DLD1 (cell line): ENCODE results near the gene SAMD4A.

Experiments used
- in situ Hi-C: cut with HindIII; loops from 2 replicates; pipeline ENCODE4 v1.10.0; 2017; ENCODE audit warnings: low sequenced_read_pairs

SAMD4A gene

GRCh38 chr14:54808326-54809161 lies 241.6 kb downstream of the SAMD4A start:
- in situ Hi-C loops: no loop called here

GRCh38 chr14:54809767-54810166 lies 242.8 kb downstream of the SAMD4A start:
- in situ Hi-C loops: no loop called here

GRCh38 chr14:54812617-54813016 lies 245.7 kb downstream of the SAMD4A start:
- in situ Hi-C loops: no loop called here

- in situ Hi-C loops: no loop called here
Measured at GRCh38 chr14:54813081-54813480, 246.2 kb downstream of the SAMD4A start.

GRCh38 chr14:54814076-54814475 lies 247.1 kb downstream of the SAMD4A start:
- in situ Hi-C loops: no loop called here

GRCh38 chr14:54815016-54815415 lies 248.1 kb downstream of the SAMD4A start:
- in situ Hi-C loops: no loop called here

- in situ Hi-C loops: no loop called here
Measured at GRCh38 chr14:54815515-54815914, 248.6 kb downstream of the SAMD4A start.

GRCh38 chr14:54816450-54816849 lies 249.5 kb downstream of the SAMD4A start:
- in situ Hi-C loops: no loop called here

GRCh38 chr14:54817506-54817905 lies 250.6 kb downstream of the SAMD4A start:
- in situ Hi-C loops: no loop called here

- in situ Hi-C loops: no loop called here
Measured at GRCh38 chr14:54818201-54819133, 251.5 kb downstream of the SAMD4A start.

GRCh38 chr14:54822685-54823084 lies 255.8 kb downstream of the SAMD4A start:
- in situ Hi-C loops: no loop called here

GRCh38 chr14:54823757-54824549 lies 257.0 kb downstream of the SAMD4A start:
- in situ Hi-C loops: no loop called here

- in situ Hi-C loops: no loop called here
Measured at GRCh38 chr14:54828037-54828436, 261.1 kb downstream of the SAMD4A start.

GRCh38 chr14:54829486-54830224 lies 262.7 kb downstream of the SAMD4A start:
- in situ Hi-C loops: no loop called here

GRCh38 chr14:54830650-54831049 lies 263.7 kb downstream of the SAMD4A start:
- in situ Hi-C loops: no loop called here

- in situ Hi-C loops: no loop called here
Measured at GRCh38 chr14:54834081-54834480, 267.2 kb downstream of the SAMD4A start.

GRCh38 chr14:54834727-54835126 lies 267.8 kb downstream of the SAMD4A start:
- in situ Hi-C loops: no loop called here

- in situ Hi-C loops: no loop called here
Measured at GRCh38 chr14:54836231-54836630, 269.3 kb downstream of the SAMD4A start.

- in situ Hi-C loops: no loop called here
Measured at GRCh38 chr14:54837508-54838149, 270.7 kb downstream of the SAMD4A start.
